KG1 (cell line): ENCODE results near the gene HHAT.

Experiments used
- DNase-seq: peaks from one replicate; lab custom pipeline; 2025; lab: John Stamatoyannopoulos, UW

Gene HHAT

GRCh38 chr1:210715072-210715471 lies 386.4 kb downstream of the HHAT start:
- no peak for DNase-seq

GRCh38 chr1:210722410-210723081 lies 393.8 kb downstream of the HHAT start:
- DNase-seq = no peak

GRCh38 chr1:210723646-210724045 lies 394.9 kb downstream of the HHAT start:
- DNase-seq = no peak

- no peak for DNase-seq
These were observed 396.1 kb downstream of the HHAT start for GRCh38 chr1:210724768-210725167.
